DMS 273 (cell line): Measurements from ENCODE around the gene ECD.
"Not testable (repeated sequence)": the region's sequence is repeated elsewhere in the genome, so short reads cannot be mapped to it uniquely, and the experiment has no call there.

Experiments used
- DNase-seq: peaks from one replicate; lab custom pipeline; 2025; ENCODE audit not compliant: unreplicated experiment; lab: John Stamatoyannopoulos, UW

Gene ECD

DNA sequence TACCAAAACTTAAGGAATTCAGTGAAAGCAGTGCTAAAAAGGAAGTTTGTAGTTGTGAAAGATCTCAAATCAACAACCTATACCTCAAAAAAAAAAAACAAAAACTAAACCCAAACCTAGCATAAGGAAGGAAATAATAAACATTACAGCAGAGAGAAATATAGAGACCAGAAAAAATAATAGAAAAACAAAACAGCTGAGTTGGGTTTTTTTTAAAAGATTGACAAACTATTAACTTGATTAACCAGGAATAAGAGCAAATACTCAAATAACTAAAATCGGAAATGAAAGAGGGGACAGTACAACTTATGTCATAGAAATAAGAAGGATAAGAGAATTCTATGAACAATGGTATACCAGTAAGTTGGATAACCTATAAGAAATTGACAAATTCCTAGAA is 6.7 kb downstream of the ECD start:
- no peak for DNase-seq

DNA sequence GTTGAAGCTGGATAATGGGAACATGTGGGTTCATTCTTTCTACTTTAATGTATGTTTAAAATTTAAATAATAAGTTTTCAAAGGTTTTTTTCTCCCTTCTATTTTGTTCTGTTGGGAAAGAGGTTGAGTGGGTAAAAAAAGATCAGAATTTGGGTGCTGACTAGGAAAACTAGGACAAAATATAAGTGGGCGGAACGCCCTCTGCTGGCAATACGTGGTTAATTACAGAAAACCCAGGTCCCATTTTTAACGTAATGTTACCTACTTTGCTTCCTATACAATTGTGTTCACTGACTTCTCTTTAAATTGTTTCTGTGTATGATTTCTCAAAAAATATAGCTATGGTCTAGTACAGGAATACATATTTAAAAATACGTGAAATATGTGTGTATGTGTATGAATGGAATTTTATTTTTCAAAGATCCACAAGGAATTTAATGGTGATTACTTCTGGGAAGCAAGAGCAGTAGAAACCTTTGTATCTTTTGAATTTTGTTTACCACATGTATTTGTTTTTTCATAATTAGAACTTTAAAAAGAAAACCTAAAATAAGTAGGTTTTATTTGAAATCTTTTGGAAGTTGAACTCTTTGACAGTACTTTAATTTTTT is 8.7 kb downstream of the ECD start:
- DNase-seq: peak; percentile 66

DNA sequence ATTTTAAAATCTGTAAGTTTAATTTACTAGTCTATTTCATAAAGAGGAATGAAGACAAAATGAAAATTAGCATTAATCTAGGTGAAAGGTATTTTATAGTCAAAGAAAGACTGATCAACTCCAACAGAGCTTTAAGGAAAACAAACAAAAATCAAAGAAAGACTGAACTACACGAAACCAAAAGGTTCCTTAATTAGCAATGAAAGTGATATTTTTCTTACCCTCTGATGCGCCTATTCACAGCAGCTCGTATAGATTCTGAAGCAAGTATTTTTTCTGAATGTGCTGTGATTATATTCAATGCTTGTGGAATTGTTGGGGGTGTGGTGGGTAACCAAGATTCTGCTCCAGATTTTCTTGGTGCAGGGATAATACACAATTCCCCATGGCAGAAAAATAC is 11.8 kb downstream of the ECD start:
- DNase-seq: no peak

DNA sequence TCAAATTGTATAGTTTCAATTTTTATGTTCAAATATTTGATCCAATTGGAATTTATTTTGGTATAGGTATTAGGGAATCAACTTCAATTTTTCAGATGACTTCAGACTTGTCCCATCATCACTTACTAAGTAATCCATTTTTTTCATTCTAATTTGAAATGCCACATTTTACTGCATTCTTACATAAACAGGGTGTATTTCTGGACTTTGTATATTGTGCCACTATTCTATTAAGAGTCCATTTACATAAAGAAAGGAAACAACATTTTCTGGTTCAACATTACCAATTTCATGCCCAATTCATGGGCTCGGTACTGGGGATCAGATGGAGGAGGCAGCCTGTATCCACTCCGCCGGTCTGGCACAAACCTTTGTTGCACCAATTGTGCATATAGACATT is 15.8 kb downstream of the ECD start:
- DNase-seq: no peak

DNA sequence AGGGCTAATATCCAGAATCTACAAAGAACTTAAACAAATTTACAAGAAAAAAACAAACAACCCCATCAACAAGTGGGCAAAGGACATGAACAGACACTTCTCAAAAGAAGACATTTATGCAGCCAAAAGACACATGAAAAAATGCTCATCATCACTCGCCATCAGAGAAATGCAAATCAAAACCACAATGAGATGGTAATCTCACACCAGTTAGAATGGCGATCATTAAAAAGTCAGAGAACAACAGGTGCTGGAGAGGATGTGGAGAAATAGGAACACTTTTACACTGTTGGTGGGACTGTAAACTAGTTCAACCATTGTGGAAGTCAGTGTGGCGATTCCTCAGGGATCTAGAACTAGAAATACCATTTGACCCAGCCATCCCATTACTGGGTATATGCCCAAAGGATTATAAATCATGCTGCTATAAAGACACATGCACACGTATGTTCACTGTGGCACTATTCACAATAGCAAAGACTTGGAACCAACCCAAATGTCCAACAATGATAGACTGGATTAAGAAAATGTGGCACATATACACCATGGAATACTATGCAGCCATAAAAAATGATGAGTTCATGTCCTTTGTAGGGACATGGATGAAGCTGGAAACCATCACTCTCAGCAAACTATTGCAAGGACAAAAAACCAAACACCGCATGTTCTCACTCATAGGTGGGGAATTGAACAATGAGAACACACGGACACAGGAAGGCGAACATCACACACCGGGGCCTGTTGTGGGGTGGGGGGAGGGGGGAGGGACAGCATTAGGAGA is 17.0 kb downstream of the ECD start:
- not testable (repeated sequence) for DNase-seq

DNA sequence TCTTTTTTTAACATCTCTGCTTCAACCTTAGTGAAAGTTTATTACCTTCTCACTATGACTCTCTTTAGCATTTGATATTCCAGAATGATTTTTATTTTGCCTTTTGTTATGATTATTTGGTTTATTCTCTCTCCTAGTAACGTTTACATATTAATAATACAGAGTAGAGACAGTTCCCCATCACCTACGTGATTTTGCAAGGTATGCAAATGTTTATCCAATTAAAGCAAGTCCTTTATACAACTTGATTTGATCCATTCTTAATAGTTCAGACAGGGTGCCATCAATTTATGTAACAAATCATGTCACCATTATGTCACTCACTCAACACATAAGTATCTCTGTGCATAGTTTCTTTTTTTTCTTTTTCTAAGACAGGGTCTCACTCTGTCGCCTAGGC is 26.2 kb downstream of the ECD start:
- no peak for DNase-seq

DNA sequence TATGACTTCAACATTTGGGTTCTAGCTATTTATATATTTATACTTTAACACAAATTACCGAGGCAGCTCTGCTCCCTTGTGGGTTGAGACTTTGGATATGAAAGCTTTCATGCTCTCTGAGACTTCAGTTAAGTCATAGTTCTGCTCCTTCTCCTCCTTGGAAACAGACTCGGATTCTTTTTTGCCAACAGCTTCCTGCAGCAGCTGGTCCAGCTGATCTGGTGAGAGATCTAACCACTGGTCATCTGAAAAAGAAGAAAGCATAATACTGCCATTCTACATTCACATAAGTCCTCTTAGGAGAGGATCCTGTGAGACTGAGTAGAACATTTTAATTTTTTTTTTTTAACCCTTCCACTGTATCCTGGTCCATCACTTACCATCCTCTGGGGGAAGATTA is 28.6 kb downstream of the ECD start:
- no peak for DNase-seq

DNA sequence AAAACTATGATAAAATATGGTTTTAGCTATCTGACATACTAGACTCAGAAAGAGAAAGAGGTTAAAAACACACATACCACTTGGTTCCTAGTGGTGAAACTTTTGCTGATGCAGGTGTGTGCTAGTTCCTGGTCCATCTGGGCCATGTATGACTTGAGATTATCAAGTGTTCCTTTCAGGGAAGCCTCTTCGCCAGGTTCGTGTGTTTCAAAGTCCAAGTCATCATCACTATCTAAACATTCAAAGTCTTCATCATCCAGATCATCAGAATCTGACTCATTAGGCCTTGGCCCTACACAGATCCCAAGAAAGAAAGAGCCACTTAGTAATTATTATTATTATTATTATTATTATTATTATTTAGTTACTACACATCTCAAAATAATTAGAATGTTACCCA is 31.2 kb downstream of the ECD start:
- DNase-seq: no peak

DNA sequence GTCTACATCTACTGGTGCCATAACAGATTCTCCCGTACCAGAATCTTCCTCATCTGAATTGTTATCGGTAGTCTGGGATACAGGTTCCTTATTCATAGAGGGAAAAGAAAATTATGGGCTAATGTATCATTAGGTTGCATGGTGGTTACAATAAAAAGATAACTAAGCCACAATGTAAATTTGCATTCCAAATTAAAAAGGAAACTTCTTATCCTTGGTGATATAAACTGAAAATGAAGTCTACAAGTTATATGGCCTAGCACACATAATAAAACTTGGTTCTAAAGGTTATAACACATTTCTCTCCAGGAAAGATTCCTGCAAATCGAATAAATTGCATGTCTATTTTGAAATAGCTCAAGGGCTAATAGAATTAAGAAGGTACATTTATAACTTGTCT is 33.1 kb downstream of the ECD start:
- no peak for DNase-seq

DNA sequence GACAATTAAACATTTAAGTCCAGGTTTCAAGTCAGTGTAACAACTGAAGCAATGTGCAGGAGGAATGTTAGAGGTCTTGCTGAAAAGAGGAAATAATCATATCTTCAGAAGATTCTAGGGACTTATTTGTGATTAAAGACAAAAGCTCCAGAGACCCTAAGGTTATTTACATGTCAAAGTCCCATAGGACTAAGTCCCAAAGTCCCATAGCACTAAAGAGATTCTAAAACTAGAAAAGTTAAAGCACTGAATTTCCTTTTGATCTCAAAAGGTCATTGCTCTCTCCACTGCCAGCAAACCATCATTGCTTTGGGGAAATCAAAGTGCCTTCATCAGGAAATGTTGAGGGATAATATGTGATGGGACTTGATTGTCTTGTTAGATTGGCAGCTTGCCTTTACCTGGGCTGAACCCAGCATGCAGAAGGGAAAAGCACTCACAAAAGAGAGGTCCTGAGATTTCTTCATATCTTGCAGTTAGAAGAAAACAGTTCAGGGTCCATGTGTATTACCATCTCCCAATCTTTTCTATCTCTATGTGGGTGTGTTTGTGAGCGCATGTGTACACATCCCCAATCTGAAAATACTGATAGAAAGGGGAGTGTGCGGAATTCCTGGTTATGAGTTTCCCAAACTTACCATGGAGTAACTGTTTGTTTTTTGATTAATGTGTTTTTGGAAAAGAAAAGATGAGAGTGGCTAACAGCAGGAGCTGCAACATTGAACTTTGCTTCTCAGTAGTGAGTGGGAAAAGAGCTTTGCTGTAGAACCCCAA is 35.7 kb downstream of the ECD start:
- no peak for DNase-seq

DNA sequence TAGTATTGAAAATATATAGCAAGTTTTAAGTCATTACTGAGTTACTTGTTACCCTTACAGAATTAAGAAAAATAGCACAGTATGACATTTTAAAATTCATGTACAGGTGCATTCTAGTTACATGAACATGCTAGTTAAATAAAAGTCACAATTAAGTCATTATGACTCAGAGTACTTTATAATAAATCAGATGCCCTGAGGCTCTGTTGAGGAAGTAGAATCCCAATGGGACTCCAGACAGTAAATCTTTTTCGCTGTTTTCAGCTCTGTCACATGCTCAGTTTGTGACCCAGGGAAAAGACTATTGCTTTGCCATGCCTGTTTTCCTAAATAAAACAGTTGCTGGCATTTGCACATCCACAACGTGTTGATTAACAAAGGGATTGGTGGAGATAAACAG is 36.5 kb downstream of the ECD start:
- DNase-seq: peak; percentile 6

DNA sequence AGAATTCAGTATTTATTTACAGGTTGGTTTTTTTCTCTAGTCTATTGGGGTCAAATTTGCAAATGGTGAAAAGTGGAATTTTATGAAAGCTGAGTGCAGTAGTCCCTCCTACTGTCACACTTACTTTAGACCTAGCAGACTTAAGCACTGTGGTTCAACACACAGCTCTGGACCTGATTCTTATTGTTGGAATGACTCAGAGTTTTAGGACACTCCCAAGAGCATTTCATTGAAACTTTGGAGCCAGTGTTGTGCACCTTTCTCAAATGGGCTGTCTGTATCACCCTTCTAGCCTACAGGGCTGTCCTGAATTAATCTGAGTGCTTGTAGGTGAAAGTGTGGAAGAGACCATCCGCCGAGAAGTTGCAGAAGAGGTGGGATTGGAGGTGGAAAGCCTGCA is 41.5 kb downstream of the ECD start:
- DNase-seq: no peak

DNA sequence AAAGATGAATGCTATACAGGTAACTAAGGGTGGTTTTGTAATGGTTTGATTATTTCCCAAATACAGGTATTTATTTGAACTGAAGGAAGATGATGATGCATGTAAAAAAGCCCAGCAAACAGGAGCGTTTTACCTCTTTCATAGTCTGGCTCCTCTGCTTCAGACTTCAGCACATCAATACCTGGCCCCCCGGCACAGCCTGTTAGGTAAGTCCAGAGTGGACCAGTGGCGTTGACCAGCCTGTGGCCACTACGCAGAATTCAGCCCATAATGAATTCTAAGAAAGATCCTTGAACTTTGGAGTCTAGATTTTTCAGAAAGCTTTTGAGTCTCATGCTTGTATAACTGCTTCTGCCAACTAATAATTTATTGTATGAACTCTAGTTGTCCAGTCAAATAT is 47.9 kb downstream of the ECD start:
- DNase-seq: no peak

DNA sequence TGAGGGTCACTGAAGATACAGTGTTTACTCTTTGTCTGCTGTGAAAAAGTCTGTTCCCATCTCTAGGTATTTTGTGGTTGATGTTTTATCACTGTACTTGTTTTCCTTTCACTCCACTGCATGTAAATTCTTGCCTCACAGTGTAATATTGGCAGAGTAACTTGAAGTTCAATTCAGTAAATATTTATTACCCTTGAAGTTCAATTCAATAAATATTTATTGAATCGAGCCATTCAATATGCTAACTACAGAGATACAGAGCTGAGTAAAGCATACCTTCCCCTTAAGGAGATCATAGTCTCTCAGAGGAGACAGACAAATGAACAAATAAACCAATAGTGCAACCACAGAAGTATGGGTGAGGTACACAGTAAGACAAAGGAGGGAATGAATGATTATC is 48.4 kb downstream of the ECD start:
- DNase-seq: no peak

DNA sequence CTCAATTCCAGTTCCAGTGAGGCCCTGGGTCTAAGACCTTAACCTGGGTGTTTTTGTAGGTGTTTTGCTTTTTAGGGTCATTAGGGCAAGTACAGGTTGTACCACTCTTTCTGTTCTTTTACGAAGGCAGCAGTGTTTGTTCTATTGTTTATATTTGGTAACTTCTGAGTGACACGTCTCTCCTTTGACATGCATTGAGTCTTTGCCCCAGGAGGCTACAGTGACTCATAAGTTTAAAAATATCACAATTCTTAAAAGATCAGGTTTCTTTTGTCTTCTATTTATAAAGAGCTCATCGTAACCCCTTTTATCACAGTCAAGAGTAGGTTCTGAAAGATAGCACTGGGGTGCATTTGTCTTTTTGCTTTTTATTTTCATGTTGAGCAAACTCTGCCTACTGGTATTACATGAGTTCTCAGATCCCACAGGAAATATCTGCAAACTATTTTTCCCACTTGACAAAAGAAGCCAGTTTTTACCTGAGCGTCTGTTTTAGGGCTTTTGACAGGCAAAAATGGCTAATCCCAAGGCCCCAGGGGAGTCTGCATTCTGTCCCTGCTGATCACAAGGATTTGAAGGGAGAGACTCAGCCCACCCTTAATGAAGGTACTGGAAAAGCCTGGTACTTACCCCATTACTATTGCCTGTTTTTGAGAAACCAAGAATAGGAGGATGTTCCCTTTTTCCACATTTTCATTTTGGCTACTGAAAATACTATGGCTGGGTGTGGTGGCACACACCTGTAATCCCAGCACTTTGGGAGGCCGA is 49.6 kb downstream of the ECD start:
- no peak for DNase-seq

DNA sequence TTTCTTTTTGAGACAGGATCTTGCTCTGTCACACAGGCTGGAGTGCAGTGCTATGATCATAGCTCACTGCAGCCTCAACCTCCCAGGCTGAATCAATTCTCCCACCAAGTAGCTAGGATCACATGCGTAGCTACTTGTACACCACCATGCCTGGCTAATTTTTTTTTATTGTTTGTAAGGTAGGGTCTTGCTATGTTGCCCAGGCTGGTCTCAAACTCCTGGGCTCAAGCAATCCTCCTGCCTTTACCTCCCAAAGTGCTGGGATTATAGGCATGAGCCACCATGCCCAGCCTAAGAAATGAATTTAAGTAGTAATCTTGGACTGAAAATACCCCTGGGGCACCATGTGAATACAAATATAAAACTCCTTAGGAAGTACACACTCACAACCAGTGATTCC is 51.8 kb downstream of the ECD start:
- DNase-seq: no peak

DNA sequence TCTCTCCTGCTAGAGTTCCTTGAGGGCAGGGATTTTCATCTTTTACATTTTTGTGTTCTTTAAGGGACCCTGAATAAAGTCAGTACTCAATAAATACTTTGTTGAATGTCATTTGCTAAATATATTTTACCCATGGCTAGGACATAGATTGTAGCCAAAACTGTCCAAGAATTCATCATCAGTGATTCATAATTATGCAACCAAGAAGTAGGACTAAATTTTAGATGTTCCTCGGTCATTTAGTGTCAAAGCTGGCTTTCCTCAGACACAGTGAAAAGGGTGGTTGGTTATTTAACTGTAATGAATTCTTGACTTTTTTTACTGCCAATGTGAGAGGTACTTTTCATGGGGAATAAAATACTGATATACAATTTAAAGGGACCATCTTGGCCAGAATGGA is 54.3 kb downstream of the ECD start:
- DNase-seq: no peak

DNA sequence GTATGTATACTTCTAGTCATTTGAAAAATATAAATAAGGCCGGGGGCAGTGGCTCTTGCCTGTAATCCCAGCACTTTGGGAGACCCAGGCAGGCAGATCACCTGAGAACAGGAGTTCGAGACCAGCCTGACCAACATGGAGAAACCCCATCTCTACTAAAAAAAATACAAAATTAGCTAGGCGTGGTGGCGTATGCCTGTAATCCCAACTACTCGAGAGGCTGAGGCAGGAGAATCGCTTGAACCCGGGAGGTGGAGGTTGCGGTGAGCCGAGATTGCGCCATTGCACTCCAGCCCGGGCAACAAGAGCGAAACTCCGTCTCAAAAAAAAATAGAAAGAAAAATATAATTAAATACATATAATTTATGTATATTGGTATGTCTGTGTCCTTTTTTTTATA is 55.8 kb downstream of the ECD start:
- DNase-seq: not testable (repeated sequence)

DNA sequence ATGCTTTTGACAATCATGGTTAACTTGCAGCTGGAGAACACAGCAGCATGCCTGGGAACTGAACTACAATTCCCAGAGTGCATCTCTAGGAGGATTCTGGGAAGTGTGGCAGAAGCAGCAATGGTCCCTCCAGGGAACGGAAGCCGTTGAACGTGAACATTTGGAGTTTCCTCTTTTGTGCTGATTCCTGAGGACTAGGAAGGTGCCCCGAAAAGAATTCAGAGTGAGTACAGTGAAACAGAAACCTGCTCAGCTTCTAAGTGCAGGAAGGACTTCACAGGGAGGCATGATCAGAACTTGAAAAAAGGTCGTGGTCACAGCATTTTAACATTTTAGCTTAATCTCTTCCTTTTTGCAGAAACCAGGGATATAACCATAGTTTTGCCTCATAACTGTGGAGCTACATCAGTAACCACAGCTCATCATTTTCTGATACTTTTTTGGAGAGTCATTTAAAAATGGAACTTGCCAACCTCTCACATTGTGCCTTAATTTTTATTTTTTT is 57.4 kb downstream of the ECD start, which contains the start of gene NUDT13:
Gene NUDT13, plus strand, starts transcription at position 111 of the 505 bp plus-strand sequence. CDS start 3,911 bp downstream, outside the sequence.
- DNase-seq: no peak

DNA sequence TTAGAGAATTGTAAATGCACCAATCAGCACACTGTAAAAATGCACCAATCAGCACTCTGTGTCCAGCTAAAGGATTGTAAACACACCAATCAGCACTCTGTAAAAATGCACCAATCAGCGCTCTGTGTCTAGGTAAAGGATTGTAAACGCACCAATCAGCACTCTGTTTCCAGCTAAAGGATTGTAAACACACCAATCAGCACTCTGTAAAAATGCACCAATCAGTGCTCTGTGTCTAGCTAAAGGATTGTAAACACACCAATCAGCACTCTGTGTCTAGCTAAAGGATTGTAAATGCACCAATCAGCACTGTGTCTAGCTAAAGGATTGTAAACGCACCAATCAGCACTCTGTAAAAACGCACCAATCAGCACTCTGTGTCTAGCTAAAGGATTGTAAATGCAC is 58.6 kb downstream of the ECD start:
- not testable (repeated sequence) for DNase-seq

DNA sequence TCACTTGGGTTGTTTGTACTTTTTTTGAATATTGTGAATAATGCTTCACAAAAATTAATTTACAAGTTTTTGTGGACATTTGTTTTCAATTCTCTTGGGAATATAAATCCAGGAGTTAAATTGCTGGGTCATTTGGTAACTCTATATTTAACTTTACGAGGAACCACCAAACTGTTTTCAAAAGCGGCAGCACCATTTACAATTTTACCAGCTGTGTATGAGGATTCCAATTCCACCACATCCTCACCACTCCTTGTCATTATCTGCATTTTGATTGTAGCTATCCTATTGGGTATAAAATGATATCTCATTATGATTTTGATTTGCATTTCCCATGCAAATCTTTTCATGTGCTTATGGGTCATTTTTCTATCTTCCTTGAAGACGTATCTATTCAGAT is 61.5 kb downstream of the ECD start:
- DNase-seq: no peak
